HCEC 1CT (cell line): Measurements from ENCODE around the gene PNPO.
A peak's percentile ranks its signal among the peaks of the same experiment; 100 is the strongest.

Experiments used
- DNase-seq: peaks from one replicate; pipeline ENCODE4 v3.0.0-alpha.2; 2017

Gene PNPO

GRCh38 chr17:47952171-47953021, 11.0 kb downstream of the PNPO start:
- DNase-seq = no peak

- DNase-seq = no peak
These were observed 12.5 kb downstream of the PNPO start for GRCh38 chr17:47953909-47954308.

- DNase-seq = no peak
These were observed 14.4 kb downstream of the PNPO start for GRCh38 chr17:47955497-47956461.

DNA sequence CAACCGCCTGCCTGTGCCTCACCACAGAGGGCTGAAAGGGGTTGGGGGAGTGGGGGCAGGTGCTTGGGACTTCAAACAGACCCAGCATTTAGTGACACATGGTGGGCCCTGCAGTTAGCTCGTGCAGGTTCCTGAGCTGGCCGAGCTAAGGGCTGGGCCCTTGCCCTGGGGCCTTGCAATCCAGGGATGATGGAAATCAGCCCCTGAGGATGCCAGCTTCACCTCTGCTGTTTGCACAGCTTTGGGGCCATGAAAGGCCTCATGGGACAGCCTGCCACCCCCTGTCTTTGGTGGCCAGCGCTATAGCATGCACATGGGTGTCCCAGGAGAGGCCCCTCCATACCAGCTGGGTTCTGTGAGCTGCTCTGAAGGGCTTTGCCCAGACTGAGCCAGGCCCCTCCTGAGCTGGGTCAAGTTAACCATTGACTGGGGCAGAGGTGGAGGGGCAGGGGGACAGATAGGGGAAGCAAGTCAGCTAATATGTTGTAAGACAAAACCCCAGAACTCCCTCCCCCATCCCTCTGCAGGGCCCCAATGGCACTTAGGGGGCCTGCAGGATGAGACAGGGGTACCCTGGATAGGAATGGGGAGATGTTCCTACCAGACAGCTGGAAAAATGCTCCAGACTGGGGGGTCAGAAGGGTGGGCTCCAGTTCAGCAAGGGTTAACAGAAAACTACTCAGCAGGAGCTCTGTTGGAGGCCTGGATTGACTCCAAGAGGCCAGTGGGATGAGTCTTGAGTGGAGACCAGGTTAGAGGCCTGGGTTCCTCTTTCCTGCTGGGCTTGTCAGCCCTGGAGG, 15.6 kb downstream of the PNPO start:
- DNase-seq = no peak

DNA sequence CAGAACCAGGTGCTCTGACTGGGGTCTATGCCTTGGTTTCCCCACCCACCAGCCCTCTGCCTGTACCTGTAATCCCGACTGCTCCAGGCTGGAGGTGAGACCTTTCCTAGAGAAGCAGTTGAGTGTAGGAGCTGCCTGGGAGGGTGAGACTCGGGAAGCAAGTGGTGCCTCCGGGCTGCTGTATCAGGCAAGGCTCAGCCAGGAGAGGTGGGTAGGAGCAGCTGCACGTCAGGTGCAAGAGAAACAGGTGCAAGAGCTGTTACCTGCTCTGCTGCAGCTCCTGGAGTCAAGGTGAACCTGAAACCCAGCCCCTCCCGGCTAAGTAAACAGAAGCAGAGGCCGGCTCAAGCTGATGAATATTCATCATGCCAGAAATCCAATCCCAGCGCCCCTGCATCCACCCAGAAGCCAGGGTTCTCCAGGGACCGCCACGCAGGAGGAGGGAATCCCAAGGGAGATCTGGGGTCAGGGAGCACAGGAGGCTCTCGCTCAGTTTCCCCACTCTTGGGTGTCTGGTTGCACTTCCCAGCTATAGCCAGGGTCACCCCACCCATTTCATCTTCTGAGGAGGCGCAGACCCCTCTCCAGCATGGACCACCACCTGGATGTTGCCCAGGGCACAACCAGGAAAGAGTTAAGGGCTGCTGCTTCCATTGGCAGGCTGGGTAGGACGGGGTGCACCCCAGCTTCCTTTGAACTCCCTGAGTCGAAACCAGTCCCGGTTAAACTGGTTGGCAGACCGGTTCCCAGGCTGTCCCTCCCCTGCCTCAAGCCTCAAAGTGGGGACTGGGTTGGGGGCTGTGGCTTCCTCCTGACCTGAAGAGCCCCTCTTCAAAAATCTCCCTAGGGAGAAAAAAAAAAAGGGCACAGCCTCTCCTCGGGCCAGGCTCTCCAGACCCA, 16.5 kb downstream of the PNPO start, which contains the start of gene PRR15L:
Gene PRR15L (minus strand): TSS at position 293 of the 900 bp plus-strand sequence. CDS start 4,649 bp downstream, outside the sequence.
- DNase-seq = no peak

DNA sequence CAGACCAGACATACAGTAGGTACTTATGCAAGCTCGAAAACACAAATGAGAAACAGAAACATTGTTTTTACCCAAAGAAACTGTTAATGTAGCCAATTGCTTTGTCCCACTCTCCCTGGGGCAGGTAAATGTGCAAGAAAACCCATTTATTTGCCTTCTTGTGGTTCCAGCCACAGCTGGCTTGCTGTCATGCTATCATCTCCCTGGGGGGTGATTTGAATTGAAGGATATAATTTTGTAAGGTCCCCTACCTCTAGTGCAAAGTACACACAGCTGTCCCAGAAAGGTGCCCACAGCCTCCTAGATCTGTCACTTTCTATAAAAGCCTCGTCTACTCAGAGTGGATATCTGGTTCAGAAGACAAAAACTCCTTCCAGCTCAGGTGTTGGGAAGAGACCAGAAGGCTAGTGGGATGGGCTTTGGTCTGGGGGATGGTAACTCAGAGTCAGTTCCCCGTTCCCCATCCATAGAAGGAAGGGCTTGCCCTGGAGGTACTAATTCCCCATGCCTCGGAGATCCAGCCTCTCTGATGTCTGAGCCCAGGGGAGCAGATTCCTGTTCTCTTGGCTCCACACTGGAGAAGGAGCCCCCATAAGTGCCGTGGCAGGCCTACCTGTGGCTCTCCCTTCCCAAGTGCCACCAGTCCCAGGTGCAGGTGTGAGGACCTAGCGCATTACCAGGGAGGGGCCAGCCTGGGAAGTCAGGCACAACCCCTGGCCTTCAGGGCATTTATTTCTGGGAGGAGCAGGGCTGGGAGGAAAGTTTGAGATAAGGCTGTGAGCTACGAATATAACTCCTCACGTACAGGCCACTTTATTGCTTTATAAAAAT, 18.7 kb downstream of the PNPO start:
- no peak for DNase-seq

GRCh38 chr17:47961406-47961805, 20.0 kb downstream of the PNPO start:
- no peak for DNase-seq

DNA sequence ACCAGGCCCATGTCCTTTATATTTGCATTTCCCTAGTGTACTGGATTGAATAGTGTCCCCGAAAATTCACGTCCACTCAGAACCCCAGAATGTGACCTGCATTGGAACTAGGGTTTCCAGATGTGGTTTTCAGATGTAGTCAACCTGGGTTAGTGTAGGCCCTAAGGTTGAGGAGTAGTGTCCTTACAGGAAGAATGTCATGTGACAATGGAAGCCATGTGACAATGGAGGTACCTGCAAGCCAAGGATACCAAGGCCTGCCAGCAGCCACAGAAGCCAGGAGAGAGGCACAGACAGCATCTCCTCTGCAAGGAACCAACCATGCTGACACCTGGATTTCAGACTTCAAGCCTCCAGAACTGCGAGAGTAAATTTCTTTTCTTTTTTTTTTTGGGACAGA, 21.5 kb downstream of the PNPO start:
- DNase-seq = no peak

DNA sequence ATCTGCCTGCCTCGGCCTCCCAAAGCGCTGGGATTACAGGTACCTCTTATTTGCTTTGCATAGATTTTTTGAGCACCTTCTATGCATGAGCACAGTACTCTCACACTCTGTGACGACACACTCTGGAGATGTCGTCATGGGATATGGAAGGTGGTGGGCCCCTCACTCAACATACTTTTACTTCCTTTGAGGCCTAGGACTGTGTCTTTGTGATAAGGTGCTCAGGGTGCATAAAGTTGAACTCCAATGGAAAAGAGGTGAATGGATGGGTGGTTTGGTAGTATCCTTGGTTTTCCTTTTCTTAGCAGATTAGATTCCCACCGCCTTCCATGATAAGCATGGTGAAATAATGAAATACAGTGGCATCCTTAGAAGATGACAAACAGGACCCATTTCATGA, 23.5 kb downstream of the PNPO start:
- DNase-seq = no peak

GRCh38 chr17:47966079-47966519, 24.7 kb downstream of the PNPO start:
- DNase-seq = no peak

GRCh38 chr17:47967607-47968252, 26.4 kb downstream of the PNPO start:
- DNase-seq = peak; percentile 89

DNA sequence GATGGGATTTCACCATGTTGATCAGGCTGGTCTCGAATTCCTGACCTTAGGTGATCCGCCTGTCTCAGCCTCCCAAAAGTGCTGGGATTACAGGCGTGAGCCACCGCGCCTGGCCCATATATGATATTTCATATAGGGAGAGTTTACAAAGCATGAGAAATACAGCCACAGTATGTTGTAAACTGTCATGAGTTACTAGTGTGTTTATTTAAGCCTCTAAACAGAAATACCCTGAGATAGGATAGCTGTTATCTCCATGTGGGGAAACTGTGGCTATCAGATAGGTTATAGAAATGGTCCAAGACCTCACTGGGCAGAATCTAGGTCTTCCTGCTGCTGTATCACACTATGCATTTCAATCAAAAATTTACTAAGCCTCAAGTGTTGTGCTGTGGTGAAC, 27.5 kb downstream of the PNPO start:
- DNase-seq = no peak

GRCh38 chr17:47969930-47970724, 28.8 kb downstream of the PNPO start:
- no peak for DNase-seq

DNA sequence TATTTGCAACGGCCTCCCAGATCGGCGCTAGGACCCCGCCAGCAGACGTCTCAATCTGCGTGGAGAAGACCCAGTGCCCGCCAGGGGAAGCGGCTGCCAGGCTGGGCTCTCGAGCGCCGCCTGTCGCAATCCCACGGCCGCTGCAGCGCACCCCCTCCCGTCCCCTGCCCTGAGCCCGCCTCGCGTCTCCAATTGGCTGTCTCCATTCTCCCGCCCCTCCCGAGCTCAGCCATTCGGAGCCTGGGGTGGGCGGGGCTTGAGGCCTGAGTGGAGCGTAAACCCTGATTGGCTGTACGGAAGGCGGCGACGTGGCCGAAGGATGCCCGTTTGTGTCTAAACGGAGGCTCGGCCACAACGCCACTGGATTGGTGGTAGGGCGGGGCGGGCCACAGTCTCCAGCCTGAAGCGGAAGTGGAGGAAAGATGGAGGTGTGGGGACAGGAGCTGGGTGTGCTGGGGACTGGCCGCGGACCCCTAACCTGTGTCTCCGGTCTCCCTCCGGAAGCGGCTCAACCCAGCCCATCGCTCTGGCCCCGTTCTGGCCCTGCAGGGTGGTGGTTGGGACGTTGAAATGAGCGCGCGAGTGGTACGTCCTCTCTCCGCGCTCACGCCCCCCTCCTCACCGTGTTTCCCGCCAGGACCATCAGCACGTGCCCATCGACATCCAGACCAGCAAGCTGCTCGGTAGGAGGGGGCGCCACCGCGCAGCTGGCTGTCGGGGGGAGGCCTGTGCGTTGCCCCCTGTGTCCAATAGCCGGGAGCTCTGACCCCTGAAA, 29.5 kb downstream of the PNPO start, which contains the start of gene CDK5RAP3:
Gene CDK5RAP3 (plus strand): TSS at position 389 of the 775 bp plus-strand sequence. CDS start 34 bp downstream, at position 423.
- peak; percentile 100 for DNase-seq

- DNase-seq = peak; percentile 88
These were observed 32.2 kb downstream of the PNPO start for GRCh38 chr17:47973541-47973940.

GRCh38 chr17:47975189-47975822, 33.9 kb downstream of the PNPO start:
- DNase-seq = no peak

DNA sequence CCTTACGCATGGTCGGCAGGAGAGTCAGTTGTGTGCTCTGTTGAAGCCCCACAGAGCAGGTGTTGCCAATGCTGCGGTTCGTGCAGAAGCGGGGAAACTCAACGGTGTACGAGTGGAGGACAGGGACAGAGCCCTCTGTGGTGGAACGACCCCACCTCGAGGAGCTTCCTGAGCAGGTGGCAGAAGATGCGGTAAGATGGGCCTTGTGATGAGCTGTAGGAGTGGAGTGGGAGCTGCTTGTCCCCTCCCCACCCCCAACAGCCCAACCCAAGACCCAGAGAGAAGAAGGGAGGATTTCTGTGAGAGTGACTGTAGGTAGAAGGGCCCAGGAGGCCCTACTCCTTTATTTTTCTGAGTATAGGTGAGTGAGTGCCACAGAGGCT, 34.4 kb downstream of the PNPO start:
- DNase-seq = no peak

- DNase-seq = peak; percentile 43
These were observed 37.0 kb downstream of the PNPO start for GRCh38 chr17:47978324-47978723.
